Right atrium auricular region (tissue), 2 donors: ENCODE measurements around the gene ROPN1. TPM values are rescaled to one million over a fixed set of nuclear protein-coding genes. Genes with fewer than 3 reads are reported as not detected.
"Not testable (repeated sequence)": the region's sequence is repeated elsewhere in the genome, so short reads cannot be mapped to it uniquely, and the experiment has no call there.

ENCODE experiments used
- DNase-seq: peaks from one replicate; pipeline ENCODE4 v3.0.0-alpha.2; 2019; ENCODE audit warnings: low spot score
- H3K27ac ChIP-seq, 2 donors: fragments of 200-600 bp; sonication (generic); 1 replicate in 1 of 2; 2 replicates in 1 of 2; pipeline ENCODE4 v1.5.1; 2016 to 2019
- H3K27me3 ChIP-seq, 2 donors: fragments of 200-600 bp; sonication (generic); one replicate each; pipeline versions ENCODE4 v1.5.1 to v1.6.0; 2017 to 2019
- H3K36me3 ChIP-seq: fragments of 200-600 bp; sonication (generic); one replicate; pipeline ENCODE4 v1.5.1; 2016
- H3K4me1 ChIP-seq, 2 donors: fragments of 200-600 bp; sonication (generic); one replicate each; pipeline versions ENCODE4 v1.5.1 to v1.6.0; 2017 to 2019
- H3K4me3 ChIP-seq, 2 donors: fragments of 200-600 bp; sonication (generic); 1 replicate in 1 of 2; 2 replicates in 1 of 2; pipeline ENCODE4 v1.5.1; 2017 to 2019; ENCODE audit warnings: mild to moderate bottlenecking in 1 of 2, moderate library complexity in 1 of 2
- H3K9me3 ChIP-seq, 2 donors: fragments of 200-600 bp; sonication (generic); one replicate each; pipeline ENCODE4 v1.5.1; 2019
- total RNA-seq, 2 donors: library from RNA; depleted of rRNA; stranded (reverse); fragments of >200 nt; gene quantifications; one replicate each; pipeline ENCODE4 v1.1.0, GENCODE V29; 2016
- TF ChIP-seq, protein P1 (sequence below), 2 donors: fragments of 200-600 bp; sonication (generic); IDR thresholded peaks; one replicate each; pipeline ENCODE4 v1.5.1; 2019; ENCODE audit warnings: antibody characterized with exemption in 2 of 2

Gene ROPN1
- total RNA-seq, 2 donors from 2014 or later: not detected

DNA sequence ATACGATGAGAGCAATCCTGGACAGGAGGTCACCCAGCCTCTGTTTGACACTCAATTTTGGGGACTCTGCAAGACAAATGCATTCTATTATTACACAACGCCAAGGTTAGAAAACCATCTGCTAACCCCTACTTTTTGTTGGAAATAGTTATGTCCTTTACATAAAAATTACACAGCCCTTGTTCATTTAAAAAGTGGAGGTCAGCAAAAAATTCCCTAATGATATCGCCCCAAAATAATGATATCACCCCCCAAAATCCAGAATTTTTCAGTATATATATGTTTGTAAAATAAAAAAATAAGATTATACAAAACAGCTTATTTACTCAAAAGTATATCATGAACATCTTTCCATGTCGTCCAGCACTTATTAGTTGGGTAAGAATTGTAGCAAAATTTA, 11.4 kb downstream of the ROPN1 start:
- no peaks in the 10 kb centered on the region for H3K9me3 ChIP-seq
- peaks cover 0 to 3% of the 10 kb centered on the region in 2 donors for H3K4me1 ChIP-seq
- H3K4me3 ChIP-seq: no peak overlapping the region
- H3K27me3 ChIP-seq: no peaks in the 10 kb centered on the region
- H3K36me3 ChIP-seq: no peaks in the 10 kb centered on the region
- TF ChIP-seq, protein P1, sequence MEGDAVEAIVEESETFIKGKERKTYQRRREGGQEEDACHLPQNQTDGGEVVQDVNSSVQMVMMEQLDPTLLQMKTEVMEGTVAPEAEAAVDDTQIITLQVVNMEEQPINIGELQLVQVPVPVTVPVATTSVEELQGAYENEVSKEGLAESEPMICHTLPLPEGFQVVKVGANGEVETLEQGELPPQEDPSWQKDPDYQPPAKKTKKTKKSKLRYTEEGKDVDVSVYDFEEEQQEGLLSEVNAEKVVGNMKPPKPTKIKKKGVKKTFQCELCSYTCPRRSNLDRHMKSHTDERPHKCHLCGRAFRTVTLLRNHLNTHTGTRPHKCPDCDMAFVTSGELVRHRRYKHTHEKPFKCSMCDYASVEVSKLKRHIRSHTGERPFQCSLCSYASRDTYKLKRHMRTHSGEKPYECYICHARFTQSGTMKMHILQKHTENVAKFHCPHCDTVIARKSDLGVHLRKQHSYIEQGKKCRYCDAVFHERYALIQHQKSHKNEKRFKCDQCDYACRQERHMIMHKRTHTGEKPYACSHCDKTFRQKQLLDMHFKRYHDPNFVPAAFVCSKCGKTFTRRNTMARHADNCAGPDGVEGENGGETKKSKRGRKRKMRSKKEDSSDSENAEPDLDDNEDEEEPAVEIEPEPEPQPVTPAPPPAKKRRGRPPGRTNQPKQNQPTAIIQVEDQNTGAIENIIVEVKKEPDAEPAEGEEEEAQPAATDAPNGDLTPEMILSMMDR (IDR thresholded peaks at IDR 0.05): no peak
- no peak for DNase-seq
- no peak overlapping the region for H3K27ac ChIP-seq

DNA sequence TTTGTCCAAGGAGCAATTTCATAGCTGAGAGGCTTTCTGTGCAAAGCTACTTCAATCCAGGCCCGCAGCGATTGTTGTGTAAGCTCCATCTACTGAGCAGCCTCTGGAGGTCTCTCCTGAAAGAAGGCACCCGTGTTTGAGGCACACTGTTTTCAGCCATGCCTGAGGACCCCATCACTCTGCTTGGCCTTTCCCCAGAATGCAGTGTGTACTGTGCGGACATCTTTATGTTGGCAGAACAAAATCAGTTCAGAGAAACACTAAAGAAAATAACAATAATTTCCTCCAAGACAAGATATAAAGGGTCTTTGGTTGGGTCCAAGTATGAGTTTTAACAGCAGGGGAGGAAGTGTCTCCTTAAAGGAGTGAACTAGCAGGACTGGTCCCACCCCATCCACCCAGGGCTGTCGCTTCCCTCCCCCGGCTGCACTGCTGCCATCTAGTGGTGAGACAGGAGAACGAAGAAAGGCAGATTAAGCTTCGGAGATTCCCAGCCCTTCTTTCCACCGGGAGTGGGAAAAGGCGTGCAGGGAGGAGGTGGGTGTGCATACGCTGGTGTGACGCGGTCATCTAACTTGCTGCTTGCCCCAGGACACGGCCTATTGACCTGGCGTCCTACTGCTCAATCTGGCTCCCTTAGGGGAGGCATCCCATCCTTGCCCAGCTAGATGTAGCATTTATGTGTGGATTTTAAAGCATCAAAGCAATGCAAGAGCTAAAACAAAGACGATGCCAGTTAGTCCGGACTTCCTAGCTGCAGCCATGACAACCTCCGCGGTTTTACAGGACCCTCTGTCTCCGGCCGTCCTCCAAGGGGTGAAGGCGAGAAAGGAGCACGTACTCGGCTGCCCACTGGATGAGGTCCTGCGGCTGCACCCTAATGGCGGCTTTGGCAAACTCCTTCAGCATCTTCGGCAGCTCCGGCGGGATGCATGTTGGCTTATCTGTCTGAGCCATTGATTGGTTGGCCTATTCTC, 12.1 kb downstream of the ROPN1 start:
- DNase-seq, H3K36me3 ChIP-seq, H3K9me3 ChIP-seq, H3K4me1 ChIP-seq, H3K27ac ChIP-seq, H3K27me3 ChIP-seq: not testable (repeated sequence)
- TF ChIP-seq, protein P1 (IDR thresholded peaks at IDR 0.05): peak; percentile 78 to 80
- peak overlapping the region in 1 of 2 donors; percentile 27 for H3K4me3 ChIP-seq

DNA sequence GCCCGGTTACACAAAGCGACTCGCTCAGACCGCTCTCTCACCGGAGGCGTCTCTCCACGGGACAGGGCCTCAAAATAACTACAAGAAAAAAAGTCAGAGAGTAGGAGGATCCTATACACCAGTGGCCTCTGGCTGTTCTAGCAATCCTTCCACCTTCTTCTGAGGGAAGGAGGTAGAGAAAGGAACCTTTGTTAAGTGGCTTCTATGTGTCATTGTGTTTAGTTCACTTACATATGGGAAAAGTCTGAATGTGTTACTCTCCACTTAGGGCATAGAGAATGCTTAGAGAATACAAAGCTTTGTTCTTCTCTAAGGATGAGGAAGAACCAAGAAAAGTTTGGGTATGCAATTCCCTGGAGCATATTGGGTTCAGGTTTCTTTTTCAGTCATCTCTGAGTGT, 15.0 kb downstream of the ROPN1 start:
- not testable (repeated sequence) for H3K27ac ChIP-seq, DNase-seq, H3K36me3 ChIP-seq, H3K9me3 ChIP-seq, H3K27me3 ChIP-seq, H3K4me1 ChIP-seq, H3K4me3 ChIP-seq

GRCh38 chr3:123976181-123976898, 15.6 kb downstream of the ROPN1 start:
- not testable (repeated sequence) for H3K4me3 ChIP-seq, H3K36me3 ChIP-seq, H3K9me3 ChIP-seq, H3K27me3 ChIP-seq, H3K4me1 ChIP-seq, DNase-seq, H3K27ac ChIP-seq

DNA sequence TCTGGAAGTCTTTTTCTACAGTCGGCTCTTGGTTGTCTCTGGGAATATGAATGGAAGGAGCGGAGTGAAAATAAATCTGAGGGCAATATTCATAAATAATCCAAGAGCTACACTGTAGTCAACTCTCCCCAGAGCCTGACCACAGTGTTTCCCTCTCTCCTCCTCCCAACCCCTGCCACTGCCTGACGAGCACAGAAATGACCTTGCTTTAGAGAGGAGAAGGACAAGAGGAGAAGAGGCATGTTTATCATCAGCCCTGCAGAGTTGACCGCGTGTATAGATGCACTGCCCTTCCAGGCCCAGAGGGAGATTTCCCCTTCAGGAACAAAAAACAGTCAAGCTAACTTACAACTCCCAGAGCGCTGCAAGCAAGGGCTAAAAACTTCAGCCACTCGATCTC, 16.9 kb downstream of the ROPN1 start:
- not testable (repeated sequence) for H3K27ac ChIP-seq, H3K27me3 ChIP-seq, H3K9me3 ChIP-seq, H3K4me1 ChIP-seq, DNase-seq, H3K36me3 ChIP-seq, H3K4me3 ChIP-seq

DNA sequence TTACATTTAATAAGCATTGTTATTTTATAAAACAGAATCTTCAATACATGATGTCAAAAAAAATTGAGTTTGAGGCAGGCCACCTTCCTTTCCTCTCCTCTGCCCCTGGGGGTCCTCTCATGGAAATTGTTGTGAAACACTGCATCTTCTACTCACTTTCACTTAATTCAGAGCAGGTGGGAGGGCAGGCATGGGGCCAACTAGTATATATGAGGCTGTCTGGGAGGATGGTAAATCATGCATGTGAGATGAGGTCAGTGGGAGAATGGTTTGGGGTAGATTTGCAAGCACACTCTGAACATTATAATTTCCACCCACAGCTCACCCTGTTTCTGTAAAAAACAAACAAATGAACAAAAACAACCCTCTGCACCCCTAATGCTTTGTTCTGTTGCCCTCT, 20.5 kb downstream of the ROPN1 start:
- no peak overlapping the region for H3K27ac ChIP-seq
- no peaks in the 10 kb centered on the region for H3K36me3 ChIP-seq
- no peak overlapping the region for H3K4me3 ChIP-seq
- TF ChIP-seq, protein P1 (IDR thresholded peaks at IDR 0.05): no peak
- no peaks in the 10 kb centered on the region for H3K27me3 ChIP-seq
- no peaks in the 10 kb centered on the region for H3K9me3 ChIP-seq
- no peak for DNase-seq
- no peaks in the 10 kb centered on the region for H3K4me1 ChIP-seq

GRCh38 chr3:123967260-123967659, 24.7 kb downstream of the ROPN1 start:
- H3K27ac ChIP-seq, H3K4me3 ChIP-seq, H3K27me3 ChIP-seq, H3K36me3 ChIP-seq, H3K9me3 ChIP-seq, DNase-seq, H3K4me1 ChIP-seq: not testable (repeated sequence)

- not testable (repeated sequence) for DNase-seq, H3K4me3 ChIP-seq
Observed at GRCh38 chr3:123966799-123967198, 25.1 kb downstream of the ROPN1 start.

DNA sequence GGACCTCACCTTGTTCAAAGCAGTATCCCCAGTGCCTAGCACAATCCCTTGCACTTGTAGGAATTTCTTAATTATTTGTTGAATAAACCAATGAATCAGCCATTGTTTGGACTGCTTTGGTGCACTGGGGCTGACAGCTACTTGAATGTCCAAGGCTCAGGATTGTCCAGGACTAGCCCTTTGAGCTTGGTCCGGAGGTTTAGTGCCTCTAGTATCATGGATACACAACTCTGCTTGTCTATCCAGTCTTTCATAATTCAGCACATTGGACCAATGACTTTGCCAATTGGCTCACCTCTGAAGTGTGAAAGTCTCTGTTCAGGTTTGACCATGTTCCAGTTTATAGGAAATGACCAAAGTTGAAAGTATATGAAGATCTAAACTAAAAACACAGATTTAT, 27.1 kb downstream of the ROPN1 start:
- not testable (repeated sequence) for H3K4me3 ChIP-seq, DNase-seq, H3K36me3 ChIP-seq, H3K4me1 ChIP-seq, H3K27ac ChIP-seq, H3K9me3 ChIP-seq, H3K27me3 ChIP-seq

More at GRCh38 chr3:123966799-123967198, 25.1 kb downstream of the ROPN1 start:
- not testable (repeated sequence) for H3K27ac ChIP-seq, H3K9me3 ChIP-seq, H3K4me1 ChIP-seq, H3K27me3 ChIP-seq, H3K36me3 ChIP-seq
